ENCODE results near the gene PEDS1. TPM values are rescaled to one million over a fixed set of nuclear protein-coding genes. Genes with fewer than 3 reads are reported as not detected.

Gene PEDS1
- total and polyA plus RNA-seq, 2 experiments from 2014 or later = 53.9 to 55.7 TPM

GRCh38 chr20:50145566-50145965 is 8.0 kb downstream of the PEDS1 start:
- Histone ChIP-seq H3K4me2 (ENCODE audit: unreplicated experiment) (no peak overlapping the region), H3K36me3 (ENCODE audit: low read depth) (peaks cover 8% of the 10 kb centered on the region; the same call in 1 of the 2 replicates), H3K27ac (peak overlapping the region; percentile 94), H3K79me2 (ENCODE audit: insufficient read depth) (peaks cover 88% of the 10 kb centered on the region), H3K27me3 (replicated peaks; ENCODE audit: insufficient read depth) (no peaks in the 10 kb centered on the region), H3K9me2 (ENCODE audit: insufficient read depth) (no peaks in the 10 kb centered on the region), H2AFZ (no peak overlapping the region), H3K4me1 (ENCODE audit: insufficient read depth) (peaks cover 41% of the 10 kb centered on the region), H3K9ac (peak overlapping the region; percentile 39; the same call in 1 of the 2 replicates), H3F3A (ENCODE audit: insufficient read depth) (peaks cover 27% of the 10 kb centered on the region), H4K20me1 (ENCODE audit: insufficient read depth) (no peaks in the 10 kb centered on the region), H3K4me3 (no peak overlapping the region), H3K9me3 (ENCODE audit: low read depth) (no peaks in the 10 kb centered on the region)
- in situ Hi-C loops (cut with MboI) = no loop called here
- TF ChIP-seq EZH2 (IDR thresholded peaks at IDR 0.05; ENCODE audit: insufficient read depth, poor library complexity, severe bottlenecking) = no peak
- no peak for TF ChIP-seq EZH2phosphoT487 (IDR thresholded peaks at IDR 0.05; ENCODE audit: insufficient read depth, low read depth)
- DNase-seq = no peak
- WGBS, 2 experiments (ENCODE audit: low coverage in 1 of 2, low lambda C conversion rate in 2 of 2, missing lambda C conversion rate in 2 of 2) = 89 to 94% methylated on average over 6 of the region's 6 CpGs

GRCh38 chr20:50144362-50144761 is 9.2 kb downstream of the PEDS1 start:
- peak; percentile 99 for DNase-seq
- peak overlapping the region; percentile 94 for H3K27ac ChIP-seq
- H3K27me3 ChIP-seq (replicated peaks; ENCODE audit: insufficient read depth) = no peaks in the 10 kb centered on the region
- H3F3A ChIP-seq (ENCODE audit: insufficient read depth) = peaks cover 27% of the 10 kb centered on the region
- peaks cover 8% of the 10 kb centered on the region; the same call in 1 of the 2 replicates for H3K36me3 ChIP-seq (ENCODE audit: low read depth)
- no peaks in the 10 kb centered on the region for H3K9me2 ChIP-seq (ENCODE audit: insufficient read depth)
- peaks cover 88% of the 10 kb centered on the region for H3K79me2 ChIP-seq (ENCODE audit: insufficient read depth)
- H3K4me2 ChIP-seq (ENCODE audit: unreplicated experiment) = no peak overlapping the region
- TF ChIP-seq EZH2phosphoT487 (IDR thresholded peaks at IDR 0.05; ENCODE audit: insufficient read depth, low read depth) (no peak), EZH2 (IDR thresholded peaks at IDR 0.05; ENCODE audit: insufficient read depth, poor library complexity, severe bottlenecking) (no peak)
- H3K9me3 ChIP-seq (ENCODE audit: low read depth) = no peaks in the 10 kb centered on the region
- H2AFZ ChIP-seq = no peak overlapping the region
- H3K4me3 ChIP-seq = no peak overlapping the region
- WGBS, 2 experiments (ENCODE audit: low coverage in 1 of 2, low lambda C conversion rate in 2 of 2, missing lambda C conversion rate in 2 of 2) = 0 to 1% methylated on average over 4 of the region's 4 CpGs
- in situ Hi-C loops (cut with MboI) = no loop called here
- no peaks in the 10 kb centered on the region for H4K20me1 ChIP-seq (ENCODE audit: insufficient read depth)
- H3K4me1 ChIP-seq (ENCODE audit: insufficient read depth) = peaks cover 33% of the 10 kb centered on the region
- H3K9ac ChIP-seq = peak overlapping the region; percentile 69

GRCh38 chr20:50142812-50143211 is 10.7 kb downstream of the PEDS1 start:
- no peak overlapping the region for H3K9ac ChIP-seq
- no peaks in the 10 kb centered on the region for H3K9me3 ChIP-seq (ENCODE audit: low read depth)
- no peak for DNase-seq
- H3K4me2 ChIP-seq (ENCODE audit: unreplicated experiment) = no peak overlapping the region
- H3K4me3 ChIP-seq = no peak overlapping the region
- H3K4me1 ChIP-seq (ENCODE audit: insufficient read depth) = peaks cover 36% of the 10 kb centered on the region
- peaks cover 88% of the 10 kb centered on the region for H3K79me2 ChIP-seq (ENCODE audit: insufficient read depth)
- TF ChIP-seq EZH2phosphoT487 (IDR thresholded peaks at IDR 0.05; ENCODE audit: insufficient read depth, low read depth) (no peak), EZH2 (IDR thresholded peaks at IDR 0.05; ENCODE audit: insufficient read depth, poor library complexity, severe bottlenecking) (no peak)
- H3K27ac ChIP-seq = no peak overlapping the region
- H2AFZ ChIP-seq = no peak overlapping the region
- peaks cover 27% of the 10 kb centered on the region for H3F3A ChIP-seq (ENCODE audit: insufficient read depth)
- H4K20me1 ChIP-seq (ENCODE audit: insufficient read depth) = no peaks in the 10 kb centered on the region
- in situ Hi-C loops (cut with MboI) = no loop called here
- H3K36me3 ChIP-seq (ENCODE audit: low read depth) = peaks cover 8% of the 10 kb centered on the region; the same call in 1 of the 2 replicates
- no peaks in the 10 kb centered on the region for H3K27me3 ChIP-seq (replicated peaks; ENCODE audit: insufficient read depth)
- H3K9me2 ChIP-seq (ENCODE audit: insufficient read depth) = no peaks in the 10 kb centered on the region
- 74 to 80% methylated on average over 6 of the region's 6 CpGs for WGBS, 2 experiments (ENCODE audit: low coverage in 1 of 2, low lambda C conversion rate in 2 of 2, missing lambda C conversion rate in 2 of 2)

GRCh38 chr20:50141811-50142561 is 11.5 kb downstream of the PEDS1 start:
- Histone ChIP-seq H3K27ac (peak overlapping the region; percentile 7; the same call in 1 of the 2 replicates), H3K9ac (0 out of 2 replicates have a peak overlapping the region, but pooled peaks have one; percentile 11), H3F3A (ENCODE audit: insufficient read depth) (peaks cover 27% of the 10 kb centered on the region), H3K9me2 (ENCODE audit: insufficient read depth) (no peaks in the 10 kb centered on the region), H3K79me2 (ENCODE audit: insufficient read depth) (peaks cover 88% of the 10 kb centered on the region), H3K4me2 (ENCODE audit: unreplicated experiment) (peak overlapping the region; percentile 8), H4K20me1 (ENCODE audit: insufficient read depth) (no peaks in the 10 kb centered on the region), H3K36me3 (ENCODE audit: low read depth) (peaks cover 8% of the 10 kb centered on the region; the same call in 1 of the 2 replicates), H3K27me3 (replicated peaks; ENCODE audit: insufficient read depth) (no peaks in the 10 kb centered on the region), H3K9me3 (ENCODE audit: low read depth) (no peaks in the 10 kb centered on the region), H3K4me3 (no peak overlapping the region), H3K4me1 (ENCODE audit: insufficient read depth) (peaks cover 36% of the 10 kb centered on the region), H2AFZ (no peak overlapping the region)
- 77 to 81% methylated on average over 12 of the region's 12 CpGs for WGBS, 2 experiments (ENCODE audit: low coverage in 1 of 2, low lambda C conversion rate in 2 of 2, missing lambda C conversion rate in 2 of 2)
- TF ChIP-seq EZH2 (IDR thresholded peaks at IDR 0.05; ENCODE audit: insufficient read depth, poor library complexity, severe bottlenecking) = no peak
- no peak for TF ChIP-seq EZH2phosphoT487 (IDR thresholded peaks at IDR 0.05; ENCODE audit: insufficient read depth, low read depth)
- in situ Hi-C loops (cut with MboI) = no loop called here
- no peak for DNase-seq
